Suprapubic skin (tissue), 3 donors: ENCODE measurements around the gene ACTL9.

Experiments used
- CTCF ChIP-seq, 2 donors: fragments of 200-600 bp in 1 of 2; fragments of 450-650 bp in 1 of 2; sonication (generic) in 1 of 2; IDR thresholded peaks; one replicate each; pipeline ENCODE4 v1.5.1; 2016 to 2019; ENCODE audit warnings: antibody characterized with exemption in 2 of 2, mild to moderate bottlenecking in 1 of 2, moderate library complexity in 1 of 2
- POLR2A ChIP-seq, 2 donors: fragments of 450-650 bp; IDR thresholded peaks; one replicate each; pipeline ENCODE4 v1.6.1; 2017; ENCODE audit warnings: antibody characterized with exemption in 2 of 2, mild to moderate bottlenecking in 2 of 2, moderate library complexity in 2 of 2

- TF ChIP-seq POLR2A (IDR thresholded peaks at IDR 0.05) (no peak), CTCF (IDR thresholded peaks at IDR 0.05) (no peak)
Observed at GRCh38 chr19:8696993-8697392, 1.6 kb downstream of the ACTL9 start.
